ENCODE data around the gene RBMS3. TPM values are rescaled to one million over a fixed set of nuclear protein-coding genes. Genes with fewer than 3 reads are reported as not detected.

Gene RBMS3
- total RNA-seq, 4 donors from 2014 or later: 7.3 to 21.8 (median 12.8) TPM

DNA sequence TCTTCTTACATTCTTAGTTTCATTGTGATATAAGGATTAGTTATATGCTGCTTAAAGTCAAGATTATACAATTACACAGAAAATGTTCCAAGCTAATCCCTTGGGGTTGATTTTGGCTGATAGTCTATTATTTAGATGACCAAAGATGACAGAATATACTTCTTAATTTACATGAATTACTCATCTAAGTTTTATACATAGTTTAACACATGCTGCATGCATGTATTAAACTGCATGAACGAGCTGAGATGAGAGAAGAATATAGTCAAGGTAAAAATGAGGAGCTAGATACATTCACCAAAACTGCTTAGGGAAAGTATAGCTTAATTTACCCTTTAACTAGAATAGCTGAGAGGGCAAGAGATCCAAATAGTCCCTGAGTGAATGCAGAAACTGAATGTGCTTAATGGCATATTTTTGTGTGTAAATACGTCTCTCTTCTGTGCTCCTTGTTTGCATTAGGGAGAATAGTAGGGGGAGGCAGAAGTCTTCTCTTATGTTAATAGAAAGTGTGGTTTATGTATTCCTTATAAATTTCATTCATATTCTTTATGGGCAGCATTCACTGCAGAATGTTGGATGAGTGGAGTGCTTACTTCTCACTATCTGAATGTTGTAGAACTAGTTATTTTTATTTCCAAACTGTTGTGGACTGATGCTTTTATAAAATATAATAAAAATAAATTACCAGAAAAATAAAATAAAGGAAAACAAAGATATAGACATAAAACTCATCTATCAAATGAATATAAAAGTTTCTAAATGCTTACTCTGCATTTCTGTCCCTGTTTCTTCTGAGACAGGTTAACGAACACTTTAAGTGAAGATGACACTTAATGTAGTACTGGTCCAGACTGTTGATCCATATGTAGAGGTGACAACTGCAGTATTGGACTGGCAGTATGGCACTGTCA, 327.8 kb downstream of the RBMS3 start:
- 89 to 90% methylated on average over 3 of the region's 3 CpGs for WGBS, 2 donors
- no peak for DNase-seq (ENCODE audit: low spot score in 2 of 2)
- TF ChIP-seq, protein P1, sequence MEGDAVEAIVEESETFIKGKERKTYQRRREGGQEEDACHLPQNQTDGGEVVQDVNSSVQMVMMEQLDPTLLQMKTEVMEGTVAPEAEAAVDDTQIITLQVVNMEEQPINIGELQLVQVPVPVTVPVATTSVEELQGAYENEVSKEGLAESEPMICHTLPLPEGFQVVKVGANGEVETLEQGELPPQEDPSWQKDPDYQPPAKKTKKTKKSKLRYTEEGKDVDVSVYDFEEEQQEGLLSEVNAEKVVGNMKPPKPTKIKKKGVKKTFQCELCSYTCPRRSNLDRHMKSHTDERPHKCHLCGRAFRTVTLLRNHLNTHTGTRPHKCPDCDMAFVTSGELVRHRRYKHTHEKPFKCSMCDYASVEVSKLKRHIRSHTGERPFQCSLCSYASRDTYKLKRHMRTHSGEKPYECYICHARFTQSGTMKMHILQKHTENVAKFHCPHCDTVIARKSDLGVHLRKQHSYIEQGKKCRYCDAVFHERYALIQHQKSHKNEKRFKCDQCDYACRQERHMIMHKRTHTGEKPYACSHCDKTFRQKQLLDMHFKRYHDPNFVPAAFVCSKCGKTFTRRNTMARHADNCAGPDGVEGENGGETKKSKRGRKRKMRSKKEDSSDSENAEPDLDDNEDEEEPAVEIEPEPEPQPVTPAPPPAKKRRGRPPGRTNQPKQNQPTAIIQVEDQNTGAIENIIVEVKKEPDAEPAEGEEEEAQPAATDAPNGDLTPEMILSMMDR (IDR thresholded peaks at IDR 0.05): no peak
- intact Hi-C loops (cut with DNase I; ENCODE audit: low total_unique reads): no loop called here
- no peak overlapping the region for H3K4me3 ChIP-seq (ENCODE audit: low read depth, poor library complexity, severe bottlenecking)

DNA sequence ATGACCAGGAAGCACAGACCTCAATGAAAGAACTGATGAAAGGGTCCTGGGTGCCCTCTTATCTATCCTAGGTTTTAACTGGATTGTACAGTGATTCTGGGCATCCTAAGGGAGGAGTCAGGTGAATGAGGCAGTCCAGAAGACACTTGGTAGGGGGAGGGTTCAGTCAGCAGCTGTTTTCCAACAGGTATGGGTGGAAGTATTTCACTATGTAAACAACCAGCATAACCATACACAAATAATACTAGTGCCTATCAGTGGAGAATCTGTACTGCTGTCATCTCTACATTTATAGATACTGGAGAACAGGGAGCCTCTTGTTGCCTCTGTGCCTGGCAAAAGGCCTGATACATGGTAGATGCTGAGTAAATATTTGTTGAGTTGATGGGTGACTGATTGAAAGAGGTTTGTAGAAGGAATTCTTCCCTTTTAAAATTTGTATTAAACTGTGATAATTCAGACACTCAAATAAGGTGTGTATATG, 328.5 kb downstream of the RBMS3 start:
- intact Hi-C loops (cut with DNase I; ENCODE audit: low total_unique reads): no loop called here
- no peak for TF ChIP-seq POLR2A (IDR thresholded peaks at IDR 0.05)
- TF ChIP-seq, protein P1 (IDR thresholded peaks at IDR 0.05): no peak
- no peak overlapping the region for H3K4me3 ChIP-seq (ENCODE audit: low read depth, poor library complexity, severe bottlenecking)
- no peak for DNase-seq (ENCODE audit: low spot score in 2 of 2)

DNA sequence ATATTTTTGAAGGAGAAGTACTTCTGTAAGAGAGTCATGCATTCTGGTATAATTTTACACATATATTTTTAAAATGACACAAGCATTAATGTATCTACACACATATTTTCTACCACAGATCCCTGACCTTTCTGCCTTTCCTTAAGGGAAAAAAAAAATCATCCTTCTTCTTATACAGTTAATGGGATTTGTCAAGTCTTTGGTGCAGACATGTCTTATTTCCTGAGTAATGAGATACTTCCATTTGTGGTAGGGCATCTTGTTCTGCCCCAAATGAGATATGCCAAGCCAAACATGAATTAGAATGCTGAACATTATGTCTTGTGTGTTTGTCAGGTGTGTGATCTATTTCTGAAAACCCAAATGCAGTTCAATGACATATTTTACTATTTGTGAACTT, 329.9 kb downstream of the RBMS3 start:
- H3K4me3 ChIP-seq (ENCODE audit: low read depth, poor library complexity, severe bottlenecking): no peak overlapping the region
- intact Hi-C loops (cut with DNase I; ENCODE audit: low total_unique reads): no loop called here
- DNase-seq (ENCODE audit: low spot score in 2 of 2): no peak
- no peak for TF ChIP-seq POLR2A (IDR thresholded peaks at IDR 0.05)
- TF ChIP-seq, protein P1 (IDR thresholded peaks at IDR 0.05): no peak

DNA sequence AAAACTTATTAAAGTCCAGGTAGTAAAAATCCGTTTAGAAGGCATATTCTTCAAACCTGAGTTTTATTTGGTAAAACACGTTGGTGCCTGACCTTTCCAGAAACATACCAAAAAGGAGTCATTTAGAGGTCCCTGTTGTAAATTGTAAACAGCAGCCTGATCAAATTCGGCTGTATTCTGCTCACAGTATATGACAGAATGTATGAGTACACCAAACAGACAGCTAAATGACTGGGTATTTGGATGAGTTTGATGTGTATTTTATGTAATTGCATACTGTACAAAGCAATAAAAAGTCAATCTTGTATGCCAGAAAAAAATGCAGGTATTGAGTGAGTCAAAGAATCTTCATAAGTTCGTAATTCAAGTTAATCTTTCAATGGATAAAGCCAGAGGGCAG, 330.4 kb downstream of the RBMS3 start:
- TF ChIP-seq POLR2A (IDR thresholded peaks at IDR 0.05): no peak
- TF ChIP-seq, protein P1 (IDR thresholded peaks at IDR 0.05): no peak
- intact Hi-C loops (cut with DNase I; ENCODE audit: low total_unique reads): no loop called here
- H3K4me3 ChIP-seq (ENCODE audit: low read depth, poor library complexity, severe bottlenecking): no peak overlapping the region
- WGBS, 2 donors: 74% methylated on average over 4 of the region's 4 CpGs
- no peak for DNase-seq (ENCODE audit: low spot score in 2 of 2)

DNA sequence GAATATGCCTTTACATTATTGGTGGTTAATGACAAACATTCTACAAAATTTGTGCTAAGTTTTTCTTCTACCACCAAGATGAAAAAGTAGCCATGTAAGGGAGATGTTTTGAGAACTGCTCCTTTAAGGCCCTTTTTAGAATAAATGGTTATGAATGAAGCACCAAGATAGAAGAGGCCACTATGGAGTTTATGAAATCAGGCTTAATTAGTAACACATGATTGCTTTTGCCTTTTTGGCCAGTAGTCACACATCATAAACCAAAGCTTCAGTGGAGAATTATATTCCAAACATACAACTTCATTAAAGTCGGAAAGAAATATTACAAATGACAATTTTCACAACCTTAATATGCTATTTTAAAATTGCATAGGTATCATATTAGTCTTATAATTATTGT, 331.7 kb downstream of the RBMS3 start:
- 70% methylated on average over 1 of the region's 1 CpG for WGBS, 2 donors
- intact Hi-C loops (cut with DNase I; ENCODE audit: low total_unique reads): no loop called here
- DNase-seq (ENCODE audit: low spot score in 2 of 2): no peak
- H3K4me3 ChIP-seq (ENCODE audit: low read depth, poor library complexity, severe bottlenecking): no peak overlapping the region
- TF ChIP-seq POLR2A (IDR thresholded peaks at IDR 0.05): no peak
- TF ChIP-seq, protein P1 (IDR thresholded peaks at IDR 0.05): no peak
